Liver (tissue), 9 donors: Measurements from ENCODE around the gene PDE4D. TPM values are rescaled to one million over a fixed set of nuclear protein-coding genes. Genes with fewer than 3 reads are reported as not detected.

ENCODE experiments used
- DNase-seq: peaks from one replicate; pipeline ENCODE4 v3.0.0-alpha.2; 2017; ENCODE audit warnings: low spot score
- H3K27ac ChIP-seq, 2 donors: one replicate each; pipeline ENCODE4 v1.7.0; 2013; ENCODE audit warnings: inconsistent platforms in 2 of 2, low read length in 2 of 2, control low read depth in 1 of 2, low read depth in 1 of 2, mild to moderate bottlenecking in 1 of 2
- H3K27me3 ChIP-seq, 4 donors: one replicate each; pipeline versions ENCODE4 v1.6.1 to v1.7.0; 2013; ENCODE audit warnings: low read length in 3 of 4, inconsistent platforms in 1 of 4, mild to moderate bottlenecking in 1 of 4, moderate library complexity in 1 of 4; ENCODE audit not compliant: control insufficient read depth in 4 of 4, insufficient read depth in 4 of 4
- H3K36me3 ChIP-seq, 4 donors: one replicate each; pipeline versions ENCODE4 v1.6.1 to v1.7.0; 2013; ENCODE audit warnings: low read length in 3 of 4, mild to moderate bottlenecking in 3 of 4, low read depth in 1 of 4, moderate library complexity in 1 of 4; ENCODE audit not compliant: control insufficient read depth in 4 of 4, insufficient read depth in 3 of 4
- H3K4me1 ChIP-seq, 4 donors: one replicate each; pipeline versions ENCODE4 v1.6.1 to v1.7.0; 2013; ENCODE audit warnings: low read length in 3 of 4, mild to moderate bottlenecking in 3 of 4, moderate library complexity in 1 of 4; ENCODE audit not compliant: control insufficient read depth in 4 of 4, insufficient read depth in 4 of 4
- H3K4me3 ChIP-seq, 3 donors: one replicate each; pipeline versions ENCODE4 v1.6.1 to v1.7.0; 2013; ENCODE audit warnings: low read length in 3 of 3, control low read depth in 1 of 3, low read depth in 1 of 3, mild to moderate bottlenecking in 1 of 3
- H3K9ac ChIP-seq, 2 donors: one replicate each; pipeline ENCODE4 v1.7.0; 2013; ENCODE audit warnings: low read length in 2 of 2, mild to moderate bottlenecking in 2 of 2, moderate library complexity in 2 of 2, control low read depth in 1 of 2, low read depth in 1 of 2
- H3K9me3 ChIP-seq, 4 donors: one replicate each; pipeline versions ENCODE4 v1.6.1 to v1.7.0; 2013; ENCODE audit warnings: low read length in 3 of 4; ENCODE audit not compliant: control insufficient read depth in 4 of 4
- EGR1 ChIP-seq, 2 donors: IDR thresholded peaks; 2 replicates each; pipeline ENCODE4 v1.6.1; 2016 to 2018; ENCODE audit warnings: antibody characterized with exemption in 2 of 2, low read depth in 2 of 2
- FOXA1 ChIP-seq: IDR thresholded peaks from 2 replicates; pipeline ENCODE4 v1.6.1; 2016; ENCODE audit warnings: antibody characterized with exemption
- FOXA2 ChIP-seq: IDR thresholded peaks from 2 replicates; pipeline ENCODE4 v1.6.1; 2016; ENCODE audit warnings: antibody characterized with exemption
- GABPA ChIP-seq, 2 donors: IDR thresholded peaks in 1 of 2; conservative IDR thresholded peaks in 1 of 2; 2 replicates each; pipeline ENCODE4 v1.6.1; 2016; ENCODE audit warnings: antibody characterized with exemption in 2 of 2, mild to moderate bottlenecking in 1 of 2, moderate library complexity in 1 of 2
- HNF4A ChIP-seq, 2 donors: conservative IDR thresholded peaks; 2 replicates each; pipeline ENCODE4 v1.6.1; 2016; ENCODE audit warnings: antibody characterized with exemption in 2 of 2, mild to moderate bottlenecking in 2 of 2
- HNF4G ChIP-seq: IDR thresholded peaks from 2 replicates; pipeline ENCODE4 v1.6.1; 2016; ENCODE audit warnings: antibody characterized with exemption
- JUND ChIP-seq, 2 donors: IDR thresholded peaks; 2 replicates each; pipeline ENCODE4 v1.6.1; 2016; ENCODE audit warnings: antibody characterized with exemption in 2 of 2
- NR2F2 ChIP-seq: IDR thresholded peaks from 2 replicates; pipeline ENCODE4 v1.6.1; 2016; ENCODE audit warnings: antibody characterized with exemption
- RAD21 ChIP-seq, 2 donors: IDR thresholded peaks; 2 replicates each; pipeline ENCODE4 v1.6.1; 2016; ENCODE audit warnings: antibody characterized with exemption in 2 of 2, mild to moderate bottlenecking in 2 of 2
- RXRA ChIP-seq, 2 donors: IDR thresholded peaks; 2 replicates each; pipeline ENCODE4 v1.6.1; 2017 to 2018; ENCODE audit warnings: antibody characterized with exemption in 2 of 2, mild to moderate bottlenecking in 1 of 2
- SP1 ChIP-seq: IDR thresholded peaks from 2 replicates; pipeline ENCODE4 v1.6.1; 2018; ENCODE audit warnings: antibody characterized with exemption, mild to moderate bottlenecking
- TAF1 ChIP-seq: conservative IDR thresholded peaks from 2 replicates; pipeline ENCODE4 v1.6.1; 2016; ENCODE audit warnings: antibody characterized with exemption, mild to moderate bottlenecking
- WGBS: extraction: QIAGEN DNeasy Blood & Tissue Kit; methylation state at CpG from one replicate; pipeline ENCODE4 v1.1.7; 2013; 5-methylcytosine and 5-hydroxymethylcytosine counted together
- polyA plus RNA-seq, 2 donors: library from polyadenylated mRNA; stranded (reverse) in 1 of 2; unstranded in 1 of 2; fragments of 200-250 nt in 1 of 2; fragments of >200 nt in 1 of 2; fragmentation: Nextera tagmentation in 1 of 2; extraction: Ambion mirVana in 1 of 2; gene quantifications; one replicate each; pipeline versions ENCODE4 v1.2.1 to v1.2.3, GENCODE V29; 2013 to 2015
- total RNA-seq, 2 donors: library from RNA; depleted of rRNA; stranded (reverse); fragments of >200 nt; gene quantifications; one replicate each; pipeline ENCODE4 v1.2.3, GENCODE V29; 2014
- TF ChIP-seq, protein P1 (sequence below): IDR thresholded peaks from 2 replicates; pipeline ENCODE4 v1.6.1; 2016; ENCODE audit warnings: antibody characterized with exemption
- TF ChIP-seq, protein P2 (sequence below): fragments of 150-350 bp; IDR thresholded peaks from 2 replicates; pipeline ENCODE4 v1.5.1; 2017; ENCODE audit warnings: improper control_type of control experiment, low read depth, low read length; ENCODE audit not compliant: missing input control
- TF ChIP-seq, protein P3 (sequence below): IDR thresholded peaks from 2 replicates; pipeline ENCODE4 v1.6.1; 2016; ENCODE audit warnings: antibody characterized with exemption, mild to moderate bottlenecking
- TF ChIP-seq, protein P4 (sequence below): IDR thresholded peaks from 2 replicates; pipeline ENCODE4 v1.6.1; 2016; ENCODE audit warnings: antibody characterized with exemption
- TF ChIP-seq, protein P5 (sequence below): IDR thresholded peaks from 2 replicates; pipeline ENCODE4 v1.6.1; 2016; ENCODE audit warnings: antibody characterized with exemption
- donor health status: healthy.
- donor health status: healthy.
- donor health status: healthy.
- donor health status: healthy.
- donor health status: healthy.

The PDE4D gene
- total and polyA plus RNA-seq, 4 donors, result 0.67 to 11.9 (median 6.5) TPM

DNA sequence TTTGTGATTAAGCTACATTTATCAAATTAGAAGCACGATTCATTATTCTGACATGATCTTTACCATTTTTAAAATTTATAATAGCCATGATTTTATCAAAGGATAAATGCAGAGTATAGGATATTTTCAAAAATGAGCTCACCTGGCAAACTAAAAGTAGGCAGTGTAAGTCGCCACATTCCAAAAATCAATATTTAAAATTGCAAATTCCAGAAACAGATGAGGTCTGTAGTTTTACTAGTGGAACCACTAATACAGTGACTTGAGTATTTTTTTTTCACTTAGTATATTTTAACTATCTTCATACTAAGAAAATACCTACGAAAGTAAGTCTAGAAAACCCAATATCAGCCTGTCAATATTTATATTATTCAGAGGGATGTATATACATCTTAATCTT, 164.2 kb downstream of the PDE4D start:
- Histone ChIP-seq H3K27me3 (no peaks in the 10 kb centered on the region), H3K27ac (no peak overlapping the region), H3K4me3 (no peak overlapping the region), H3K9ac (no peak overlapping the region), H3K36me3 (no peaks in the 10 kb centered on the region), H3K9me3 (no peaks in the 10 kb centered on the region), H3K4me1 (peaks cover 0 to 5% (median 0%) of the 10 kb centered on the region in 4 donors)
- DNase-seq, result no peak
- 91% methylated on average over 3 of the region's 3 CpGs for WGBS
- TF ChIP-seq HNF4A (conservative IDR thresholded peaks at IDR 0.05) (peak in 1 of 2 donors; percentile 63), SP1 (no peak)

DNA sequence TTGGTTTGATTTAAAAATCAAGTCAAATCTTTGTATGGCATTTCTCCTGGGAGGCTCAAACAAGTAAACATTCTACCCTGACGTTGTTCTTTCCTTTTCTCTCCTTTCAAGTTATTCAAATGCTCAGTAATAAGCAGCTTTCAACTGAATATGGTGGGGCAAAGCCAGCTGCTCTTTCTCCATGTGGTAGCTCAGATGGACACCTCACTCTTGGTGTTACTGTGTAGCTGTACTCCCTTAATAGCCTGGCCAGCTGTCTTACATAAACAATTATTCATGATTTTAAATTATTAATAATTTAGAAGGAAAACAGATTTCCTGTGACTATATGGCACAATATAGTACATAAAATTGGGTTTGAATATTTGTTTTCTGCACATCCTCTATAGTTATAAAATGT, 165.2 kb downstream of the PDE4D start:
- DNase-seq, result no peak
- no peak overlapping the region for H3K27ac ChIP-seq
- TF ChIP-seq FOXA2 (no peak), FOXA1 (no peak), JUND (IDR thresholded peaks at IDR 0.05) (no peak)
- no peak overlapping the region for H3K4me3 ChIP-seq
- H3K9ac ChIP-seq, result no peak overlapping the region
- no peaks in the 10 kb centered on the region for H3K9me3 ChIP-seq
- peaks cover 0 to 5% (median 0%) of the 10 kb centered on the region in 4 donors for H3K4me1 ChIP-seq
- H3K36me3 ChIP-seq, result no peaks in the 10 kb centered on the region
- 70% methylated on average over 1 of the region's 1 CpG for WGBS
- no peaks in the 10 kb centered on the region for H3K27me3 ChIP-seq

DNA sequence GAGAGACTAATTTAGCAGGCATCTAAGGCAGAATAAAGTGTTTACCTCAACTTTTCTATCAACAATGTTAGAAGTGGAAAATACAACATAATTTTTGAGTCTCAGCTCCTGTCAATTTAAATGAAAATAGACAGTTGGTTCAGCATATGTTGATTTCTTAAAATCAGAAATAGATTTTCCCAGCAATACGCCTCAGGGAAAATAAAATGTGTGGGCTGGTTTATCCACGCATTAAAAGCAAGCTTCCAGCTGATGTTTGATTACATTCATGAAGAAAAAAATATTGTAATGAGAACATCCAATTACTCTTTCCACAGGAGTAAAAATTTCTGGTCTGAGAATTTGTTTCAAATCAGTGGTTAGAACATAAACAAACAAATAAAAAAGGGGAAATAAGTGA, 166.3 kb downstream of the PDE4D start:
- Histone ChIP-seq H3K4me3 (no peak overlapping the region), H3K4me1 (peaks cover 0 to 5% (median 0%) of the 10 kb centered on the region in 4 donors), H3K9me3 (no peaks in the 10 kb centered on the region), H3K9ac (no peak overlapping the region), H3K36me3 (no peaks in the 10 kb centered on the region), H3K27ac (no peak overlapping the region), H3K27me3 (no peaks in the 10 kb centered on the region)
- TF ChIP-seq GABPA (IDR thresholded peaks at IDR 0.05 in 1 of 2, conservative IDR thresholded peaks at IDR 0.05 in 1 of 2), result no peak
- TF ChIP-seq FOXA1, result no peak
- TF ChIP-seq FOXA2, result no peak
- TF ChIP-seq JUND (IDR thresholded peaks at IDR 0.05), result no peak
- TF ChIP-seq TAF1, result no peak
- TF ChIP-seq EGR1 (IDR thresholded peaks at IDR 0.05; ENCODE audit: low read depth in 2 of 2), result no peak
- TF ChIP-seq, protein P1, sequence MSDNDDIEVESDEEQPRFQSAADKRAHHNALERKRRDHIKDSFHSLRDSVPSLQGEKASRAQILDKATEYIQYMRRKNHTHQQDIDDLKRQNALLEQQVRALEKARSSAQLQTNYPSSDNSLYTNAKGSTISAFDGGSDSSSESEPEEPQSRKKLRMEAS, result no peak
- no peak for TF ChIP-seq RAD21 (IDR thresholded peaks at IDR 0.05)
- no peak for TF ChIP-seq HNF4G
- TF ChIP-seq, protein P2, sequence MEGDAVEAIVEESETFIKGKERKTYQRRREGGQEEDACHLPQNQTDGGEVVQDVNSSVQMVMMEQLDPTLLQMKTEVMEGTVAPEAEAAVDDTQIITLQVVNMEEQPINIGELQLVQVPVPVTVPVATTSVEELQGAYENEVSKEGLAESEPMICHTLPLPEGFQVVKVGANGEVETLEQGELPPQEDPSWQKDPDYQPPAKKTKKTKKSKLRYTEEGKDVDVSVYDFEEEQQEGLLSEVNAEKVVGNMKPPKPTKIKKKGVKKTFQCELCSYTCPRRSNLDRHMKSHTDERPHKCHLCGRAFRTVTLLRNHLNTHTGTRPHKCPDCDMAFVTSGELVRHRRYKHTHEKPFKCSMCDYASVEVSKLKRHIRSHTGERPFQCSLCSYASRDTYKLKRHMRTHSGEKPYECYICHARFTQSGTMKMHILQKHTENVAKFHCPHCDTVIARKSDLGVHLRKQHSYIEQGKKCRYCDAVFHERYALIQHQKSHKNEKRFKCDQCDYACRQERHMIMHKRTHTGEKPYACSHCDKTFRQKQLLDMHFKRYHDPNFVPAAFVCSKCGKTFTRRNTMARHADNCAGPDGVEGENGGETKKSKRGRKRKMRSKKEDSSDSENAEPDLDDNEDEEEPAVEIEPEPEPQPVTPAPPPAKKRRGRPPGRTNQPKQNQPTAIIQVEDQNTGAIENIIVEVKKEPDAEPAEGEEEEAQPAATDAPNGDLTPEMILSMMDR, result no peak
- no peak for TF ChIP-seq SP1
- no peak for TF ChIP-seq RXRA (IDR thresholded peaks at IDR 0.05)
- TF ChIP-seq HNF4A (conservative IDR thresholded peaks at IDR 0.05), result no peak
- TF ChIP-seq, protein P3, sequence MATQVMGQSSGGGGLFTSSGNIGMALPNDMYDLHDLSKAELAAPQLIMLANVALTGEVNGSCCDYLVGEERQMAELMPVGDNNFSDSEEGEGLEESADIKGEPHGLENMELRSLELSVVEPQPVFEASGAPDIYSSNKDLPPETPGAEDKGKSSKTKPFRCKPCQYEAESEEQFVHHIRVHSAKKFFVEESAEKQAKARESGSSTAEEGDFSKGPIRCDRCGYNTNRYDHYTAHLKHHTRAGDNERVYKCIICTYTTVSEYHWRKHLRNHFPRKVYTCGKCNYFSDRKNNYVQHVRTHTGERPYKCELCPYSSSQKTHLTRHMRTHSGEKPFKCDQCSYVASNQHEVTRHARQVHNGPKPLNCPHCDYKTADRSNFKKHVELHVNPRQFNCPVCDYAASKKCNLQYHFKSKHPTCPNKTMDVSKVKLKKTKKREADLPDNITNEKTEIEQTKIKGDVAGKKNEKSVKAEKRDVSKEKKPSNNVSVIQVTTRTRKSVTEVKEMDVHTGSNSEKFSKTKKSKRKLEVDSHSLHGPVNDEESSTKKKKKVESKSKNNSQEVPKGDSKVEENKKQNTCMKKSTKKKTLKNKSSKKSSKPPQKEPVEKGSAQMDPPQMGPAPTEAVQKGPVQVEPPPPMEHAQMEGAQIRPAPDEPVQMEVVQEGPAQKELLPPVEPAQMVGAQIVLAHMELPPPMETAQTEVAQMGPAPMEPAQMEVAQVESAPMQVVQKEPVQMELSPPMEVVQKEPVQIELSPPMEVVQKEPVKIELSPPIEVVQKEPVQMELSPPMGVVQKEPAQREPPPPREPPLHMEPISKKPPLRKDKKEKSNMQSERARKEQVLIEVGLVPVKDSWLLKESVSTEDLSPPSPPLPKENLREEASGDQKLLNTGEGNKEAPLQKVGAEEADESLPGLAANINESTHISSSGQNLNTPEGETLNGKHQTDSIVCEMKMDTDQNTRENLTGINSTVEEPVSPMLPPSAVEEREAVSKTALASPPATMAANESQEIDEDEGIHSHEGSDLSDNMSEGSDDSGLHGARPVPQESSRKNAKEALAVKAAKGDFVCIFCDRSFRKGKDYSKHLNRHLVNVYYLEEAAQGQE, result no peak
- TF ChIP-seq, protein P4, sequence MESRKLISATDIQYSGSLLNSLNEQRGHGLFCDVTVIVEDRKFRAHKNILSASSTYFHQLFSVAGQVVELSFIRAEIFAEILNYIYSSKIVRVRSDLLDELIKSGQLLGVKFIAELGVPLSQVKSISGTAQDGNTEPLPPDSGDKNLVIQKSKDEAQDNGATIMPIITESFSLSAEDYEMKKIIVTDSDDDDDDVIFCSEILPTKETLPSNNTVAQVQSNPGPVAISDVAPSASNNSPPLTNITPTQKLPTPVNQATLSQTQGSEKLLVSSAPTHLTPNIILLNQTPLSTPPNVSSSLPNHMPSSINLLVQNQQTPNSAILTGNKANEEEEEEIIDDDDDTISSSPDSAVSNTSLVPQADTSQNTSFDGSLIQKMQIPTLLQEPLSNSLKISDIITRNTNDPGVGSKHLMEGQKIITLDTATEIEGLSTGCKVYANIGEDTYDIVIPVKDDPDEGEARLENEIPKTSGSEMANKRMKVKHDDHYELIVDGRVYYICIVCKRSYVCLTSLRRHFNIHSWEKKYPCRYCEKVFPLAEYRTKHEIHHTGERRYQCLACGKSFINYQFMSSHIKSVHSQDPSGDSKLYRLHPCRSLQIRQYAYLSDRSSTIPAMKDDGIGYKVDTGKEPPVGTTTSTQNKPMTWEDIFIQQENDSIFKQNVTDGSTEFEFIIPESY, result no peak
- TF ChIP-seq, protein P5, sequence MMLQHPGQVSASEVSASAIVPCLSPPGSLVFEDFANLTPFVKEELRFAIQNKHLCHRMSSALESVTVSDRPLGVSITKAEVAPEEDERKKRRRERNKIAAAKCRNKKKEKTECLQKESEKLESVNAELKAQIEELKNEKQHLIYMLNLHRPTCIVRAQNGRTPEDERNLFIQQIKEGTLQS, result no peak
- TF ChIP-seq NR2F2, result no peak
- DNase-seq, result no peak
- 87% methylated on average over 2 of the region's 2 CpGs for WGBS
